H1 (cell line): Measurements from ENCODE around the gene AGBL1. TPM values are rescaled to one million over a fixed set of nuclear protein-coding genes. Genes with fewer than 3 reads are reported as not detected.

ENCODE experiments used
- CTCF ChIA-PET: fragments of 300-600 bp; sonication (Branson Sonifier 250); formaldehyde crosslinking; loops from one replicate; lab custom pipeline; 2021; ENCODE audit not compliant: partially characterized antibody; lab: Charles Lee
- POLR2A ChIA-PET: fragments of 300-600 bp; sonication (Branson Sonifier 250); formaldehyde crosslinking; loops from one replicate; lab custom pipeline; 2021; ENCODE audit warnings: inconsistent platforms; ENCODE audit not compliant: partially characterized antibody; lab: Charles Lee
- DNase-seq, 2 experiments: peaks; one replicate each; pipeline versions ENCODE4 v3.0.0 to v3.0.0-alpha.2; 2010 to 2022; ENCODE audit warnings: low spot score in 2 of 2, low read depth in 1 of 2, mixed read lengths in 1 of 2
- FAIRE-seq: peaks from 2 replicates; lab custom pipeline; 2011; peaks lifted over from hg19 to GRCh38; lab: Jason Lieb, UNC
- H2AFZ ChIP-seq: 2 replicates; pipeline ENCODE4 v1.8.1; 2012; ENCODE audit warnings: low read length, inconsistent platforms
- H2AK5ac ChIP-seq: 2 replicates; pipeline ENCODE4 v1.6.1; 2013; ENCODE audit warnings: low read depth, low read length
- H2BK120ac ChIP-seq: replicated peaks from 2 replicates; pipeline ENCODE3; 2013; ENCODE audit warnings: low read depth, low read length, inconsistent platforms
- H2BK12ac ChIP-seq: 2 replicates; pipeline ENCODE4 v1.6.1; 2013; ENCODE audit warnings: low read depth, low read length
- H2BK15ac ChIP-seq: 2 replicates; pipeline ENCODE4 v1.6.1; 2013; ENCODE audit warnings: low read length
- H2BK20ac ChIP-seq: 2 replicates; pipeline ENCODE4 v1.6.1; 2013; ENCODE audit warnings: low read length
- H2BK5ac ChIP-seq: 2 replicates; pipeline ENCODE4 v1.6.1; 2013; ENCODE audit warnings: low read depth, low read length
- H3K14ac ChIP-seq: 2 replicates; pipeline ENCODE4 v1.6.1; 2013; ENCODE audit warnings: inconsistent platforms; ENCODE audit not compliant: insufficient read length
- H3K18ac ChIP-seq: 2 replicates; pipeline ENCODE4 v1.6.1; 2013; ENCODE audit warnings: low read length; ENCODE audit errors: extremely low read depth
- H3K23ac ChIP-seq: 2 replicates; pipeline ENCODE4 v1.6.1; 2013; ENCODE audit warnings: inconsistent platforms; ENCODE audit not compliant: insufficient read length
- H3K23me2 ChIP-seq: 2 replicates; pipeline ENCODE4 v1.6.1; 2013; ENCODE audit warnings: low read depth, low read length
- H3K27ac ChIP-seq: 2 replicates; pipeline ENCODE4 v1.6.1; 2011; ENCODE audit warnings: low read depth, low read length, inconsistent platforms
- H3K27me3 ChIP-seq, 4 experiments: replicated peaks in 1 of 4; 1 replicate in 1 of 4; 2 replicates in 3 of 4; pipeline versions ENCODE4 v1.6.1 to v1.8.1; 2011 to 2013; ENCODE audit warnings: low read length in 3 of 4, mild to moderate bottlenecking in 3 of 4, inconsistent platforms in 2 of 4, mixed read lengths in 2 of 4, moderate library complexity in 1 of 4; ENCODE audit not compliant: control insufficient read depth in 3 of 4, insufficient read depth in 3 of 4; ENCODE audit errors: extremely low read depth in 1 of 4
- H3K36me3 ChIP-seq, 4 experiments: 2 replicates each; pipeline versions ENCODE4 v1.6.1 to v1.8.1; 2011 to 2013; ENCODE audit warnings: mild to moderate bottlenecking in 4 of 4, low read length in 3 of 4, moderate library complexity in 2 of 4, control low read depth in 1 of 4, inconsistent platforms in 1 of 4; ENCODE audit not compliant: insufficient read depth in 4 of 4, control insufficient read depth in 2 of 4
- H3K4ac ChIP-seq: replicated peaks from 2 replicates; pipeline ENCODE3; 2013; ENCODE audit warnings: low read length, low read depth, mixed read lengths, inconsistent platforms; ENCODE audit not compliant: insufficient read length
- H3K4me1 ChIP-seq, 4 experiments: replicated peaks in 1 of 4; 1 replicate in 1 of 4; 2 replicates in 3 of 4; pipeline versions ENCODE4 v1.6.1 to v1.8.1; 2011 to 2013; ENCODE audit warnings: low read length in 3 of 4, inconsistent platforms in 2 of 4, mixed read lengths in 1 of 4; ENCODE audit not compliant: insufficient read depth in 4 of 4, control insufficient read depth in 3 of 4
- H3K4me2 ChIP-seq, 2 experiments: 2 replicates each; pipeline versions ENCODE4 v1.6.1 to v1.8.1; 2011 to 2013; ENCODE audit warnings: low read depth in 2 of 2, low read length in 2 of 2, control low read depth in 1 of 2, inconsistent platforms in 1 of 2, mild to moderate bottlenecking in 1 of 2; ENCODE audit not compliant: insufficient read depth in 1 of 2
- H3K4me3 ChIP-seq, 4 experiments: fragments of 200-600, 300-600 bp in 1 of 4; sonication (generic), shearing (Covaris generic), sonication (Bioruptor Twin) in 1 of 4; 2 replicates each; pipeline versions ENCODE4 v1.5.1 to v1.8.1; 2011 to 2016; ENCODE audit warnings: low read length in 4 of 4, low read depth in 3 of 4, control low read depth in 2 of 4, inconsistent platforms in 2 of 4, mild to moderate bottlenecking in 2 of 4, mixed read lengths in 1 of 4, moderate library complexity in 1 of 4; ENCODE audit not compliant: insufficient read depth in 2 of 4; ENCODE audit errors: extremely low read depth in 1 of 4
- H3K56ac ChIP-seq: replicated peaks from 2 replicates; pipeline ENCODE3; 2013; ENCODE audit warnings: low read depth, mild to moderate bottlenecking, mixed read lengths, low read length, inconsistent platforms; ENCODE audit not compliant: insufficient read length
- H3K79me1 ChIP-seq: 2 replicates; pipeline ENCODE4 v1.6.1; 2013; ENCODE audit warnings: low read depth, low read length, control low read depth
- H3K79me2 ChIP-seq, 2 experiments: 2 replicates each; pipeline versions ENCODE4 v1.6.1 to v1.8.1; 2012 to 2013; ENCODE audit warnings: low read length in 2 of 2, mild to moderate bottlenecking in 2 of 2, inconsistent platforms in 1 of 2; ENCODE audit not compliant: insufficient read depth in 2 of 2, control insufficient read depth in 1 of 2
- H3K9ac ChIP-seq, 4 experiments: replicated peaks in 1 of 4; 1 replicate in 1 of 4; 2 replicates in 3 of 4; pipeline versions ENCODE4 v1.6.1 to v1.8.1; 2011 to 2013; ENCODE audit warnings: low read depth in 3 of 4, low read length in 3 of 4, control low read depth in 2 of 4, mild to moderate bottlenecking in 2 of 4, moderate library complexity in 2 of 4, inconsistent platforms in 1 of 4; ENCODE audit errors: extremely low read depth in 1 of 4
- H3K9me3 ChIP-seq, 2 experiments: 2 replicates each; pipeline versions ENCODE4 v1.6.1 to v1.8.1; 2012 to 2013; ENCODE audit warnings: mild to moderate bottlenecking in 2 of 2, moderate library complexity in 2 of 2, control low read depth in 1 of 2, inconsistent platforms in 1 of 2, low read depth in 1 of 2, low read length in 1 of 2, mixed read lengths in 1 of 2; ENCODE audit not compliant: insufficient read depth in 2 of 2
- H4K20me1 ChIP-seq, 2 experiments: replicated peaks in 1 of 2; 2 replicates each; pipeline versions ENCODE3 to v1.8.1; 2011 to 2013; ENCODE audit warnings: inconsistent platforms in 2 of 2, low read length in 2 of 2, mild to moderate bottlenecking in 1 of 2; ENCODE audit not compliant: insufficient read depth in 2 of 2, control insufficient read depth in 1 of 2
- H4K5ac ChIP-seq: 2 replicates; pipeline ENCODE4 v1.6.1; 2013; ENCODE audit warnings: low read length, low read depth, mixed read lengths, inconsistent platforms; ENCODE audit not compliant: insufficient read length
- H4K8ac ChIP-seq: 2 replicates; pipeline ENCODE4 v1.8.0; 2013; ENCODE audit warnings: mild to moderate bottlenecking, moderate library complexity, low read length, inconsistent platforms; ENCODE audit not compliant: insufficient read depth; ENCODE audit errors: extremely low read depth
- H4K91ac ChIP-seq: replicated peaks from 2 replicates; pipeline ENCODE3; 2013; ENCODE audit warnings: low read length, mixed read lengths, inconsistent platforms; ENCODE audit not compliant: insufficient read length
- CBX5 ChIP-seq: fragments of 300-800, 300-1000 bp; sonication (generic); IDR thresholded peaks from 2 replicates; pipeline ENCODE4 v1.7.1; 2016; ENCODE audit warnings: antibody characterized with exemption, low read length, low read depth
- EGR1 ChIP-seq: IDR thresholded peaks from 2 replicates; pipeline ENCODE4 v1.6.1; 2011; ENCODE audit warnings: low read depth, low read length, borderline replicate concordance
- WGBS, 2 experiments: shearing (Covaris generic) in 1 of 2; methylation state at CpG; one replicate each; pipeline versions ENCODE4 v1.1.6 to v1.1.7; 2013 to 2015; ENCODE audit warnings: low lambda C conversion rate in 2 of 2, mixed read lengths in 2 of 2, inconsistent platforms in 1 of 2, low coverage in 1 of 2, missing lambda C conversion rate in 1 of 2; ENCODE audit not compliant: insufficient replicate concordance in 2 of 2, insufficient coverage in 1 of 2, insufficient read length in 1 of 2; ENCODE audit errors: extremely low coverage in 1 of 2, missing lambda C conversion rate in 1 of 2; 5-methylcytosine and 5-hydroxymethylcytosine counted together
- polyA plus RNA-seq, 7 experiments: library from polyadenylated mRNA; depleted of rRNA in 3 of 7; stranded (reverse) in 5 of 7; unstranded in 2 of 7; fragments of >200 nt in 5 of 7; fragments of 200-250 nt in 2 of 7; gene quantifications; 1 replicate in 5 of 7; 2 replicates in 1 of 7; 4 replicates in 1 of 7; pipeline versions ENCODE4 v1.2.1 to v1.2.3, GENCODE V29; 2011 to 2013; ENCODE audit warnings: missing spikeins in 2 of 7, mixed read lengths in 2 of 7
- total RNA-seq: library from RNA; stranded (reverse); fragmentation: NEBNext Ultra II Directional; extraction: Animal tissue kit (Norgen Biotek cat#: 25700); gene quantifications from 2 replicates; pipeline ENCODE4 v1.2.1, GENCODE V29; 2021

AGBL1 gene
- total and polyA plus RNA-seq, 2 of the 8 experiments (the other 6 are each of a cell fraction or from before 2014, with no cell fraction given) = not detected

GRCh38 chr15:86382341-86382740 lies 302.7 kb downstream of the AGBL1 start:
- TF ChIP-seq EGR1 = no peak
- no peak for TF ChIP-seq CBX5
- POLR2A ChIA-PET = interaction anchor here (0.7 kb wide), 1 partner anchor 127 kb away, joined by 3 read pairs; no protein-coding TSS in a partner anchor
- no peak overlapping the region for H2BK5ac ChIP-seq

More at GRCh38 chr15:86382341-86382740, 302.7 kb downstream of the AGBL1 start:
- H2BK12ac ChIP-seq = no peak overlapping the region
- H2AFZ ChIP-seq = no peak overlapping the region
- no peak overlapping the region for H3K18ac ChIP-seq
- no peak overlapping the region for H3K9ac ChIP-seq
- no peak overlapping the region for H4K5ac ChIP-seq
- no peaks in the 10 kb centered on the region for H4K20me1 ChIP-seq
- no peaks in the 10 kb centered on the region for H3K36me3 ChIP-seq
- no peak overlapping the region for H3K4ac ChIP-seq
- no peak overlapping the region for H2AK5ac ChIP-seq
- WGBS, 2 experiments = 83% methylated on average over 5 of the region's 5 CpGs; no CpG with 5 or more reads in 1 of the 2 experiments
- H3K4me2 ChIP-seq = no peak overlapping the region
- no peaks in the 10 kb centered on the region for H3K9me3 ChIP-seq
- no peaks in the 10 kb centered on the region for H3K4me1 ChIP-seq
- H3K27ac ChIP-seq = no peak overlapping the region
- H3K56ac ChIP-seq = no peak overlapping the region
- no peak overlapping the region for H3K14ac ChIP-seq
- H3K79me2 ChIP-seq = no peaks in the 10 kb centered on the region
- no peak overlapping the region for H2BK15ac ChIP-seq
- no peak overlapping the region for H4K8ac ChIP-seq
- H3K4me3 ChIP-seq = no peak overlapping the region
- no peaks in the 10 kb centered on the region for H3K79me1 ChIP-seq
- CTCF ChIA-PET = interaction anchor here (0.7 kb wide), 1 partner anchor 13 kb away, joined by 3 read pairs; no protein-coding TSS in a partner anchor
- no peak overlapping the region for H2BK120ac ChIP-seq
- no peaks in the 10 kb centered on the region for H3K23me2 ChIP-seq
- no peak overlapping the region for H2BK20ac ChIP-seq
- DNase-seq (no peak), FAIRE-seq (no peak)
- H3K27me3 ChIP-seq = no peaks in the 10 kb centered on the region
- no peak overlapping the region for H4K91ac ChIP-seq
- no peak overlapping the region for H3K23ac ChIP-seq
